ENCODE results near the gene STK39.

DNA sequence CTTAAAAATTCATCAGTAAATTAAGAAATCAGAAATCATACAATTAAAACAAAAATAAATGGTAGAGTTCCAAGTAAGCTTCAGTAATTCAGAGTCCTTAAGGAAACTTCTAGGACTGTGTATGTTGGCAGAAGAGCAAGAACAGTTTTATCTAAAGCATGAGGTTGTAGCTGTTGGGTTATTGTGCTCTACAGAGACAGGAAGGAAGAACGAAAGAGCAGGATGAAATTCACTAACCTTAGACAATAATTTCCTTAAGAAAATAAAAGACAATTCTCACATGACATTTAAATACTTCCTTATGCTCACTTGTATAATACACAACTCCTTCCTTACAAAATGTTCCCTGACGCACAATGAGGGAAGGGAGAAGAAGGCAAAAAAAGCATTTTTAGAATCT, 133.4 kb downstream of the STK39 start:
- TF ChIP-seq, protein P1, sequence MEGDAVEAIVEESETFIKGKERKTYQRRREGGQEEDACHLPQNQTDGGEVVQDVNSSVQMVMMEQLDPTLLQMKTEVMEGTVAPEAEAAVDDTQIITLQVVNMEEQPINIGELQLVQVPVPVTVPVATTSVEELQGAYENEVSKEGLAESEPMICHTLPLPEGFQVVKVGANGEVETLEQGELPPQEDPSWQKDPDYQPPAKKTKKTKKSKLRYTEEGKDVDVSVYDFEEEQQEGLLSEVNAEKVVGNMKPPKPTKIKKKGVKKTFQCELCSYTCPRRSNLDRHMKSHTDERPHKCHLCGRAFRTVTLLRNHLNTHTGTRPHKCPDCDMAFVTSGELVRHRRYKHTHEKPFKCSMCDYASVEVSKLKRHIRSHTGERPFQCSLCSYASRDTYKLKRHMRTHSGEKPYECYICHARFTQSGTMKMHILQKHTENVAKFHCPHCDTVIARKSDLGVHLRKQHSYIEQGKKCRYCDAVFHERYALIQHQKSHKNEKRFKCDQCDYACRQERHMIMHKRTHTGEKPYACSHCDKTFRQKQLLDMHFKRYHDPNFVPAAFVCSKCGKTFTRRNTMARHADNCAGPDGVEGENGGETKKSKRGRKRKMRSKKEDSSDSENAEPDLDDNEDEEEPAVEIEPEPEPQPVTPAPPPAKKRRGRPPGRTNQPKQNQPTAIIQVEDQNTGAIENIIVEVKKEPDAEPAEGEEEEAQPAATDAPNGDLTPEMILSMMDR (IDR thresholded peaks at IDR 0.05; ENCODE audit: poor library complexity, severe bottlenecking): no peak
- TF ChIP-seq TAF1 (IDR thresholded peaks at IDR 0.05; ENCODE audit: low read depth): no peak
- no peak for TF ChIP-seq POLR2AphosphoS5 (IDR thresholded peaks at IDR 0.05)
